HCT116 (cell line): Measurements from ENCODE around the gene CDK14. TPM values are rescaled to one million over a fixed set of nuclear protein-coding genes. Genes with fewer than 3 reads are reported as not detected.
"Not testable (repeated sequence)": the region's sequence is repeated elsewhere in the genome, so short reads cannot be mapped to it uniquely, and the experiment has no call there.

Source experiments
- ATAC-seq: fragments of 200-7000 bp; cut with Tn5 transposase; 2 replicates; pipeline ENCODE4 v1.9.1; 2020; ENCODE audit warnings: mild to moderate bottlenecking, moderate library complexity
- BruUV-seq: library from RNA; stranded (reverse); fragments of 400-500 nt; replicated peaks from 2 replicates; lab custom pipeline; 2021; lab: Mats Ljungman, UMichigan
- CTCF ChIA-PET: fragments of 300-600 bp; sonication (Branson Sonifier 250); formaldehyde crosslinking; loops from one replicate; lab custom pipeline; 2021; ENCODE audit warnings: antibody characterized with exemption; lab: Charles Lee
- POLR2A ChIA-PET: fragments of 300-600, 350-600 bp; sonication (Branson Sonifier 250); formaldehyde crosslinking; loops from one replicate; lab custom pipeline; 2021; ENCODE audit warnings: antibody characterized with exemption; lab: Charles Lee
- RAD21 ChIA-PET, 2 experiments: fragments of 300-600 bp; sonication (Branson Sonifier 250); formaldehyde crosslinking; loops; one replicate each; lab custom pipeline; 2023; ENCODE audit warnings: low total read pairs in 2 of 2; ENCODE audit not compliant: uncharacterized antibody in 2 of 2, unreplicated experiment in 2 of 2, low non-redundant PET in 1 of 2; lab: Charles Lee
- DNase-seq: peaks from one replicate; pipeline ENCODE4 v3.0.0-alpha.2; 2010; ENCODE audit warnings: low read depth, low spot score
- H2AFZ ChIP-seq: fragments of 200-600 bp; shearing (Covaris generic), sonication (generic); 2 replicates; pipeline ENCODE4 v1.6.1; 2017; ENCODE audit warnings: low read depth, mixed run types, mixed read lengths, antibody characterized with exemption, low read length; ENCODE audit not compliant: poor library complexity, severe bottlenecking
- H3K27ac ChIP-seq: 2 replicates; pipeline ENCODE4 v1.5.1; 2012; ENCODE audit warnings: low read depth, low read length
- H3K27me3 ChIP-seq: fragments of 200-600 bp; sonication (generic); 2 replicates; pipeline ENCODE4 v1.6.1; 2016; ENCODE audit warnings: mixed run types, low read length, mixed read lengths; ENCODE audit not compliant: insufficient read depth
- H3K36me3 ChIP-seq, 2 experiments: fragments of 200-500 bp in 1 of 2; fragments of 200-600 bp in 1 of 2; sonication (Bioruptor generic) in 1 of 2; sonication (generic) in 1 of 2; 2 replicates each; pipeline versions ENCODE4 v1.5.1 to v1.6.1; 2014 to 2016; ENCODE audit warnings: low read length in 2 of 2, inconsistent platforms in 1 of 2, mixed read lengths in 1 of 2, mixed run types in 1 of 2; ENCODE audit not compliant: insufficient read depth in 2 of 2, control insufficient read depth in 1 of 2
- H3K4me1 ChIP-seq, 2 experiments: fragments of 200-600 bp in 1 of 2; sonication (generic) in 1 of 2; 2 replicates each; pipeline versions ENCODE4 v1.5.1 to v1.6.1; 2012 to 2017; ENCODE audit warnings: low read length in 2 of 2, inconsistent platforms in 1 of 2, mild to moderate bottlenecking in 1 of 2, mixed read lengths in 1 of 2, mixed run types in 1 of 2, moderate library complexity in 1 of 2; ENCODE audit not compliant: insufficient read depth in 2 of 2, control insufficient read depth in 1 of 2
- H3K4me2 ChIP-seq: fragments of 200-600 bp; sonication (generic); 2 replicates; pipeline ENCODE4 v1.6.1; 2017; ENCODE audit warnings: mixed run types, low read length, mixed read lengths
- H3K4me3 ChIP-seq, 2 experiments: fragments of 200-600 bp in 1 of 2; sonication (generic) in 1 of 2; replicated peaks in 1 of 2; 2 replicates each; pipeline ENCODE4 v1.5.1; 2011 to 2016; ENCODE audit warnings: low read length in 2 of 2, control low read depth in 1 of 2, low read depth in 1 of 2, mild to moderate bottlenecking in 1 of 2, mixed read lengths in 1 of 2, mixed run types in 1 of 2
- H3K79me2 ChIP-seq: fragments of 200-600 bp; sonication (generic); 2 replicates; pipeline ENCODE4 v1.6.1; 2017; ENCODE audit warnings: mild to moderate bottlenecking, mixed run types, low read length, moderate library complexity, mixed read lengths; ENCODE audit not compliant: insufficient read depth
- H3K9ac ChIP-seq: fragments of 200-600 bp; sonication (generic); 2 replicates; pipeline ENCODE4 v1.6.1; 2016; ENCODE audit warnings: low read length, mixed read lengths
- H3K9me2 ChIP-seq: fragments of 200-600 bp; sonication (generic), shearing (Covaris generic); 2 replicates; pipeline ENCODE4 v1.6.1; 2017; ENCODE audit warnings: mixed run types, mild to moderate bottlenecking, moderate library complexity; ENCODE audit not compliant: insufficient read depth
- H3K9me3 ChIP-seq, 2 experiments: fragments of 200-500 bp in 1 of 2; fragments of 200-600 bp in 1 of 2; sonication (Bioruptor generic) in 1 of 2; sonication (generic) in 1 of 2; 2 replicates each; pipeline ENCODE4 v1.6.1; 2014 to 2017; ENCODE audit warnings: low read length in 2 of 2, mixed read lengths in 2 of 2, inconsistent platforms in 1 of 2, low read depth in 1 of 2, mild to moderate bottlenecking in 1 of 2, mixed run types in 1 of 2, moderate library complexity in 1 of 2; ENCODE audit not compliant: control insufficient read depth in 1 of 2, insufficient read depth in 1 of 2
- H4K20me1 ChIP-seq: fragments of 200-600 bp; sonication (generic), shearing (Covaris generic); 2 replicates; pipeline ENCODE4 v1.6.1; 2017; ENCODE audit warnings: mixed run types, mild to moderate bottlenecking, moderate library complexity; ENCODE audit not compliant: insufficient read depth
- CBX3 ChIP-seq: IDR thresholded peaks from 2 replicates; pipeline ENCODE4 v1.6.1; 2012; ENCODE audit warnings: low read depth
- CEBPB ChIP-seq: IDR thresholded peaks from 2 replicates; pipeline ENCODE4 v1.6.1; 2012; ENCODE audit warnings: low read depth
- EGR1 ChIP-seq: IDR thresholded peaks from 2 replicates; pipeline ENCODE4 v1.6.1; 2012; ENCODE audit warnings: low read depth
- ELF1 ChIP-seq: IDR thresholded peaks from 2 replicates; pipeline ENCODE4 v1.6.1; 2012; ENCODE audit warnings: low read depth, borderline replicate concordance
- EZH2phosphoT487 ChIP-seq: fragments of 200-600 bp; IDR thresholded peaks from 2 replicates; pipeline ENCODE4 v1.6.1; 2018; ENCODE audit warnings: antibody characterized with exemption, borderline replicate concordance
- FOSL1 ChIP-seq: IDR thresholded peaks from 2 replicates; pipeline ENCODE4 v1.6.1; 2012; ENCODE audit warnings: low read depth
- JUND ChIP-seq: IDR thresholded peaks from 2 replicates; pipeline ENCODE4 v1.6.1; 2012
- POLR2A ChIP-seq: IDR thresholded peaks from 2 replicates; pipeline ENCODE4 v1.7.0; 2011; ENCODE audit warnings: borderline replicate concordance; ENCODE audit not compliant: insufficient read depth, insufficient read length; ENCODE audit errors: extremely low read depth
- POLR2AphosphoS5 ChIP-seq: IDR thresholded peaks from 2 replicates; pipeline ENCODE4 v1.6.1; 2011; ENCODE audit warnings: mild to moderate bottlenecking, low read depth, low read length, moderate library complexity
- SIN3A ChIP-seq: IDR thresholded peaks from 2 replicates; pipeline ENCODE4 v1.6.1; 2012; ENCODE audit warnings: low read depth
- intact Hi-C: fragments of 100-400 bp; cut with micrococcal nuclease; formaldehyde crosslinking; loops from 2 replicates; pipeline ENCODE4 v1.10.0; 2022
- total RNA-seq: library from RNA; stranded (reverse); gene quantifications from one replicate; pipeline ENCODE4 v1.2.1, GENCODE V29; 2021; ENCODE audit not compliant: unreplicated experiment
- TF ChIP-seq, protein P1 (sequence below): IDR thresholded peaks from 2 replicates; pipeline ENCODE4 v1.6.1; 2012

CDK14 gene
- total RNA-seq, 1 experiment from 2014 or later = 10.2 TPM

DNA sequence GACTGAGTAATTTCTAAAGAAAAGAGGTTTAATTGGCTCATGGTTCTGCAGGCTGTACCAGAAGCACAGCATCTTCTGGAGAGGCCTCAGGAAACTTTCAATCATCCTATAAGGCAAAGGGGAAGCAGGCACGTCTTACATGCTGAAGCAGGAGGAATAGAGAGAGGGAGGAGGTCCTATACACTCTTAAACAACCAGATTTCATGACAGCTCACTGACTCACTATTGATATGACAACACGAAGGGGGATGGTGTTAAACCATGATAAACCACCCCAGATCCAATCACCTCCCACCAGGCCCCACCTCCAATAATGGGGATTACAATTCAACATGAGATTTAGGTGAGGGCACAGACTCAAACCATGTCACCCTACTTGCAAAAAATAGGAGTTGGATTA is 201.5 kb downstream of the CDK14 start:
- no peak overlapping the region for H3K27ac ChIP-seq
- DNase-seq (no peak), ATAC-seq (no peak)
- TF ChIP-seq, protein P1, sequence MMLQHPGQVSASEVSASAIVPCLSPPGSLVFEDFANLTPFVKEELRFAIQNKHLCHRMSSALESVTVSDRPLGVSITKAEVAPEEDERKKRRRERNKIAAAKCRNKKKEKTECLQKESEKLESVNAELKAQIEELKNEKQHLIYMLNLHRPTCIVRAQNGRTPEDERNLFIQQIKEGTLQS = no peak
- TF ChIP-seq SIN3A = no peak
- TF ChIP-seq, all 23 proteins: peak for 0
- intact Hi-C loops = no loop called here
- no peaks in the 10 kb centered on the region for H4K20me1 ChIP-seq
- ChIA-PET CTCF (no interaction called here), POLR2A (no interaction called here), RAD21 (no interaction called here)
- no peak overlapping the region for H2AFZ ChIP-seq
- peaks cover 0 to 4% of the 10 kb centered on the region in 2 experiments; a peak in 1 of 4 replicates for H3K9me3 ChIP-seq
- H3K36me3 ChIP-seq = no peaks in the 10 kb centered on the region
- H3K9ac ChIP-seq = no peak overlapping the region
- no TSS peak for BruUV-seq
- H3K9me2 ChIP-seq = no peaks in the 10 kb centered on the region
- no peak overlapping the region for H3K4me3 ChIP-seq
- no peaks in the 10 kb centered on the region for H3K4me1 ChIP-seq
- no peaks in the 10 kb centered on the region for H3K27me3 ChIP-seq
- H3K4me2 ChIP-seq = no peak overlapping the region
- no peaks in the 10 kb centered on the region for H3K79me2 ChIP-seq

DNA sequence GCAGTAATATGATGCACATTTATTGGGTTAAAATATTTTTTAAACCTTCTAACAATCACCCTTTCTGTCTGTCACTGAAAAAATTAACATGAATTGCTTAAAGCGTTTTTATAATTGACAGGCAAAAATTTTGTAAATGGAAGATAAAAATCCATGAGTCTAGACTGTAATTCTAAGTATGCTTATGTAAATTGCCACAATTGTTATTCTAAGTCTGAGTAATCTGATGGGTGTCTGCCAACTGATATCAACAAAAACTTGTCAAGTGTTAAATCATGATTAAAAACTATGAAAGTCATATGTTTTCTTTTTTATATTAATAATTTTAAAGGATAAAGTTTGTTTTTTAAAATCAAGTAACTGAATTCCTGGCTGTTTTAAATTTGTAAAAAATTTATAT is 208.2 kb downstream of the CDK14 start:
- BruUV-seq = no TSS peak
- CTCF ChIA-PET = no interaction called here
- H3K27me3 ChIP-seq = no peaks in the 10 kb centered on the region
- intact Hi-C loops = no loop called here
- H2AFZ ChIP-seq = no peak overlapping the region
- H3K4me1 ChIP-seq = no peaks in the 10 kb centered on the region
- H4K20me1 ChIP-seq = no peaks in the 10 kb centered on the region
- H3K36me3 ChIP-seq = no peaks in the 10 kb centered on the region
- no peak overlapping the region for H3K4me3 ChIP-seq
- DNase-seq = no peak
- no peak overlapping the region for H3K9ac ChIP-seq
- no peaks in the 10 kb centered on the region for H3K9me2 ChIP-seq
- TF ChIP-seq JUND (no peak), POLR2A (no peak), CBX3 (no peak), EGR1 (no peak), FOSL1 (no peak), CEBPB (no peak), ELF1 (no peak), POLR2AphosphoS5 (no peak), EZH2phosphoT487 (no peak)
- TF ChIP-seq, protein P1 = no peak
- H3K79me2 ChIP-seq = no peaks in the 10 kb centered on the region
- RAD21 ChIA-PET = no interaction called here
- no peak overlapping the region for H3K27ac ChIP-seq
- H3K9me3 ChIP-seq = no peaks in the 10 kb centered on the region
- no peak overlapping the region for H3K4me2 ChIP-seq
- ATAC-seq = no peak
- POLR2A ChIA-PET = no interaction called here

DNA sequence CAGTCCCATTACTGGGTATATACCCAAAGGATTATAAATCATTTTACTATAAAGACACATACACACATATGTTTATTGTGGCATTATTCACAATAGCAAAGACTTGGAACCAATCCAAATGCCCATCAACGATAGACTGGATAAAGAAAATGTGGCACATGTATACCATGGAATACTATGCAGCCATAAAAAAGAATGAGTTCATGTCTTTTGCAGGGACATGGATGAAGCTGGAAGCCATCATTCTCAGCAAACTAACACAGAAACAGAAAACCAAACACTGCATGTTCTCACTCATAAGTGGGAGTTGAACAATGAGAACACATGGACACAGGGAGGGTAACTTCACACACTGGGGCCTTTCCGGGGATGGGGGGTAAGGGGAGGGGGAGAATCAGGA is 219.4 kb downstream of the CDK14 start:
- H4K20me1 ChIP-seq, BruUV-seq, CTCF ChIA-PET, intact Hi-C loops, H2AFZ ChIP-seq, H3K27ac ChIP-seq, ATAC-seq, H3K9ac ChIP-seq, RAD21 ChIA-PET, DNase-seq, H3K36me3 ChIP-seq, H3K9me2 ChIP-seq, H3K79me2 ChIP-seq, H3K27me3 ChIP-seq, H3K9me3 ChIP-seq, H3K4me2 ChIP-seq, POLR2A ChIA-PET, H3K4me3 ChIP-seq: not testable (repeated sequence)
- H3K4me1 ChIP-seq = peaks cover 6 to 13% of the 10 kb centered on the region in 2 experiments; a peak in 3 of 4 replicates
